Femur (tissue), 1 donor: Measurements from ENCODE around the gene KLC1.
A peak's percentile ranks its signal among the peaks of the same experiment; 100 is the strongest.

Source experiments
- DNase-seq: peaks from one replicate; pipeline ENCODE4 v3.0.0-alpha.2; 2017

The KLC1 gene

GRCh38 chr14:103705504-103706284 is 76.7 kb downstream of the KLC1 start:
- DNase-seq, result no peak

GRCh38 chr14:103706551-103707328 is 77.7 kb downstream of the KLC1 start:
- no peak for DNase-seq

- DNase-seq, result no peak
Measured at GRCh38 chr14:103707329-103708263, 78.6 kb downstream of the KLC1 start.

- no peak for DNase-seq
Measured at GRCh38 chr14:103708750-103709187, 79.8 kb downstream of the KLC1 start.

- DNase-seq, result no peak
Measured at GRCh38 chr14:103709814-103710213, 80.8 kb downstream of the KLC1 start.

GRCh38 chr14:103710771-103711377 is 81.9 kb downstream of the KLC1 start:
- DNase-seq, result no peak

- DNase-seq, result no peak
Measured at GRCh38 chr14:103711516-103712431, 82.8 kb downstream of the KLC1 start.

GRCh38 chr14:103712633-103713247 is 83.7 kb downstream of the KLC1 start:
- no peak for DNase-seq

- DNase-seq, result no peak
Measured at GRCh38 chr14:103713304-103714062, 84.5 kb downstream of the KLC1 start.

- no peak for DNase-seq
Measured at GRCh38 chr14:103714063-103714724, 85.2 kb downstream of the KLC1 start.

- peak; percentile 100 for DNase-seq
Measured at GRCh38 chr14:103715052-103716000, 86.3 kb downstream of the KLC1 start, which contains the start of the genes XRCC3 and ZFYVE21. Gene XRCC3, minus strand, starts transcription at chr14:103715451. Its CDS starts 4,364 bp downstream, at chr14:103711087. Gene ZFYVE21, plus strand, starts transcription at chr14:103715810. Its CDS starts 32 bp downstream, at chr14:103715842.

GRCh38 chr14:103716091-103716801 is 87.2 kb downstream of the KLC1 start:
- DNase-seq, result no peak

GRCh38 chr14:103716899-103717411 is 87.9 kb downstream of the KLC1 start:
- no peak for DNase-seq

- peak; percentile 59 for DNase-seq
Measured at GRCh38 chr14:103718572-103718971, 89.6 kb downstream of the KLC1 start.

- DNase-seq, result no peak
Measured at GRCh38 chr14:103719751-103720150, 90.7 kb downstream of the KLC1 start.

- no peak for DNase-seq
Measured at GRCh38 chr14:103721334-103722120, 92.5 kb downstream of the KLC1 start.
